Panc1 (cell line): ENCODE data around the gene CGN. TPM values are rescaled to one million over a fixed set of nuclear protein-coding genes. Genes with fewer than 3 reads are reported as not detected.

ENCODE experiments used
- ATAC-seq: fragments of 200-7000 bp; cut with Tn5 transposase; 2 replicates; pipeline ENCODE4 v1.9.1; 2020; ENCODE audit warnings: mild to moderate bottlenecking, moderate library complexity
- BruUV-seq: library from RNA; stranded (reverse); fragments of 400-500 nt; replicated peaks from 2 replicates; lab custom pipeline; 2021; lab: Mats Ljungman, UMichigan
- CTCF ChIA-PET: fragments of 300-600 bp; sonication (Branson Sonifier 250); formaldehyde crosslinking; loops from one replicate; lab custom pipeline; 2022; ENCODE audit warnings: antibody characterized with exemption; lab: Charles Lee
- POLR2A ChIA-PET: fragments of 300-600 bp; sonication (Branson Sonifier 250); formaldehyde crosslinking; loops from one replicate; lab custom pipeline; 2022; ENCODE audit warnings: antibody characterized with exemption; lab: Charles Lee
- DNase-seq: peaks from one replicate; pipeline ENCODE4 v3.0.0-alpha.2; 2010; ENCODE audit warnings: low read depth, low spot score
- H3K27ac ChIP-seq: 2 replicates; pipeline ENCODE4 v1.5.1; 2011; ENCODE audit warnings: mild to moderate bottlenecking, low read length, inconsistent platforms
- H3K27me3 ChIP-seq: fragments of 200-500 bp; sonication (Bioruptor generic); 2 replicates; pipeline ENCODE4 v1.6.0; 2014; ENCODE audit warnings: low read length, inconsistent platforms; ENCODE audit not compliant: control insufficient read depth, insufficient read depth
- H3K36me3 ChIP-seq: fragments of 200-500 bp; sonication (Bioruptor generic); 2 replicates; pipeline ENCODE4 v1.5.1; 2014; ENCODE audit warnings: inconsistent platforms, mild to moderate bottlenecking, low read length, moderate library complexity; ENCODE audit not compliant: control insufficient read depth, insufficient read depth
- H3K4me1 ChIP-seq: 2 replicates; pipeline ENCODE4 v1.5.1; 2011; ENCODE audit warnings: inconsistent platforms, mild to moderate bottlenecking, low read length, moderate library complexity; ENCODE audit not compliant: control insufficient read depth, insufficient read depth
- H3K4me3 ChIP-seq, 2 experiments: 2 replicates each; pipeline ENCODE4 v1.5.1; 2011 to 2012; ENCODE audit warnings: low read depth in 2 of 2, low read length in 2 of 2, mild to moderate bottlenecking in 2 of 2, inconsistent platforms in 1 of 2, moderate library complexity in 1 of 2
- H3K9me3 ChIP-seq: fragments of 200-500 bp; sonication (Bioruptor generic); 2 replicates; pipeline ENCODE4 v1.5.1; 2014; ENCODE audit warnings: low read depth, mild to moderate bottlenecking, inconsistent platforms, low read length, moderate library complexity; ENCODE audit not compliant: control insufficient read depth, insufficient read depth
- POLR2AphosphoS5 ChIP-seq: IDR thresholded peaks from 2 replicates; pipeline ENCODE4 v1.6.1; 2012; ENCODE audit warnings: mild to moderate bottlenecking, low read depth, low read length, moderate library complexity
- SIN3A ChIP-seq: IDR thresholded peaks from 2 replicates; pipeline ENCODE4 v1.6.1; 2012; ENCODE audit warnings: low read depth, mild to moderate bottlenecking, low read length, moderate library complexity, borderline replicate concordance; ENCODE audit not compliant: insufficient read depth
- TCF7L2 ChIP-seq: IDR thresholded peaks from 2 replicates; pipeline ENCODE4 v1.6.1; 2011; ENCODE audit warnings: mild to moderate bottlenecking, low read depth, low read length, inconsistent platforms
- in situ Hi-C: cut with HindIII; loops from 2 replicates; pipeline ENCODE4 v1.10.0; 2016; ENCODE audit warnings: low sequenced_read_pairs, low pct_unique_long_range_greater_than_20kb
- intact Hi-C: fragments of 100-400 bp; cut with micrococcal nuclease; formaldehyde crosslinking; loops from one replicate; pipeline ENCODE4 v1.10.0; 2022; ENCODE audit not compliant: unreplicated experiment
- total RNA-seq: library from RNA; stranded (reverse); gene quantifications from one replicate; pipeline ENCODE4 v1.2.1, GENCODE V29; 2021; ENCODE audit not compliant: unreplicated experiment
- TF ChIP-seq, protein P1 (sequence below), 2 experiments: IDR thresholded peaks; 2 replicates each; pipeline ENCODE4 v1.6.1; 2011 to 2012; ENCODE audit warnings: low read depth in 2 of 2, control low read depth in 1 of 2, low read length in 1 of 2, mild to moderate bottlenecking in 1 of 2, moderate library complexity in 1 of 2; ENCODE audit not compliant: insufficient read depth in 1 of 2
- TF ChIP-seq, protein P2 (sequence below): fragments of 450-650 bp; IDR thresholded peaks from 2 replicates; pipeline ENCODE4 v1.5.1; 2017; ENCODE audit warnings: mild to moderate bottlenecking

The CGN gene
- total RNA-seq, 1 experiment from 2014 or later: 10.2 TPM

DNA sequence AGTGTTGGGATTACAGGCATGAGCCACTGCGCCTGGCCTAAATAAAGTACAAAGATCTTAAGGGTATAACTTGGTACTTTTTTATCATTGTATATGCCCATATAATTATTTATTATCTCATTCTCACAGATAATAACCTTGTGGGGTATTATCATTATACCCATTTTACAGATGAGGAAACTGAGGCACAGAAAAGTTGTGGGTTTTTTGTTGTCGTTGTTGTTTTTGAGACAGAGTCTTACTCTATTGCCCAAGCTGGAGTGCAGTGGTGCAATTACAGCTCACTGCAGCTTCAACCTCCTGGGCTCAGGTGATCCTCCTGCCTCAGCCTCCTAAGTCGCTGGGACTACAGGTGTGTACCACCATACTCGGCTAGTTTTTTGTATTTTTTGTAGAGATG lies 4.1 kb downstream of the CGN start:
- H3K27me3 ChIP-seq: no peaks in the 10 kb centered on the region
- no peaks in the 10 kb centered on the region; the same call in 1 of the 2 replicates for H3K36me3 ChIP-seq
- no peak overlapping the region for H3K4me3 ChIP-seq
- TF ChIP-seq SIN3A (no peak), TCF7L2 (no peak), POLR2AphosphoS5 (no peak)
- TF ChIP-seq, protein P1, sequence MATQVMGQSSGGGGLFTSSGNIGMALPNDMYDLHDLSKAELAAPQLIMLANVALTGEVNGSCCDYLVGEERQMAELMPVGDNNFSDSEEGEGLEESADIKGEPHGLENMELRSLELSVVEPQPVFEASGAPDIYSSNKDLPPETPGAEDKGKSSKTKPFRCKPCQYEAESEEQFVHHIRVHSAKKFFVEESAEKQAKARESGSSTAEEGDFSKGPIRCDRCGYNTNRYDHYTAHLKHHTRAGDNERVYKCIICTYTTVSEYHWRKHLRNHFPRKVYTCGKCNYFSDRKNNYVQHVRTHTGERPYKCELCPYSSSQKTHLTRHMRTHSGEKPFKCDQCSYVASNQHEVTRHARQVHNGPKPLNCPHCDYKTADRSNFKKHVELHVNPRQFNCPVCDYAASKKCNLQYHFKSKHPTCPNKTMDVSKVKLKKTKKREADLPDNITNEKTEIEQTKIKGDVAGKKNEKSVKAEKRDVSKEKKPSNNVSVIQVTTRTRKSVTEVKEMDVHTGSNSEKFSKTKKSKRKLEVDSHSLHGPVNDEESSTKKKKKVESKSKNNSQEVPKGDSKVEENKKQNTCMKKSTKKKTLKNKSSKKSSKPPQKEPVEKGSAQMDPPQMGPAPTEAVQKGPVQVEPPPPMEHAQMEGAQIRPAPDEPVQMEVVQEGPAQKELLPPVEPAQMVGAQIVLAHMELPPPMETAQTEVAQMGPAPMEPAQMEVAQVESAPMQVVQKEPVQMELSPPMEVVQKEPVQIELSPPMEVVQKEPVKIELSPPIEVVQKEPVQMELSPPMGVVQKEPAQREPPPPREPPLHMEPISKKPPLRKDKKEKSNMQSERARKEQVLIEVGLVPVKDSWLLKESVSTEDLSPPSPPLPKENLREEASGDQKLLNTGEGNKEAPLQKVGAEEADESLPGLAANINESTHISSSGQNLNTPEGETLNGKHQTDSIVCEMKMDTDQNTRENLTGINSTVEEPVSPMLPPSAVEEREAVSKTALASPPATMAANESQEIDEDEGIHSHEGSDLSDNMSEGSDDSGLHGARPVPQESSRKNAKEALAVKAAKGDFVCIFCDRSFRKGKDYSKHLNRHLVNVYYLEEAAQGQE (IDR thresholded peaks at IDR 0.05; ENCODE audit: insufficient read depth in 1 of 2, low read depth in 2 of 2, low read length in 1 of 2): no peak
- TF ChIP-seq, protein P2, sequence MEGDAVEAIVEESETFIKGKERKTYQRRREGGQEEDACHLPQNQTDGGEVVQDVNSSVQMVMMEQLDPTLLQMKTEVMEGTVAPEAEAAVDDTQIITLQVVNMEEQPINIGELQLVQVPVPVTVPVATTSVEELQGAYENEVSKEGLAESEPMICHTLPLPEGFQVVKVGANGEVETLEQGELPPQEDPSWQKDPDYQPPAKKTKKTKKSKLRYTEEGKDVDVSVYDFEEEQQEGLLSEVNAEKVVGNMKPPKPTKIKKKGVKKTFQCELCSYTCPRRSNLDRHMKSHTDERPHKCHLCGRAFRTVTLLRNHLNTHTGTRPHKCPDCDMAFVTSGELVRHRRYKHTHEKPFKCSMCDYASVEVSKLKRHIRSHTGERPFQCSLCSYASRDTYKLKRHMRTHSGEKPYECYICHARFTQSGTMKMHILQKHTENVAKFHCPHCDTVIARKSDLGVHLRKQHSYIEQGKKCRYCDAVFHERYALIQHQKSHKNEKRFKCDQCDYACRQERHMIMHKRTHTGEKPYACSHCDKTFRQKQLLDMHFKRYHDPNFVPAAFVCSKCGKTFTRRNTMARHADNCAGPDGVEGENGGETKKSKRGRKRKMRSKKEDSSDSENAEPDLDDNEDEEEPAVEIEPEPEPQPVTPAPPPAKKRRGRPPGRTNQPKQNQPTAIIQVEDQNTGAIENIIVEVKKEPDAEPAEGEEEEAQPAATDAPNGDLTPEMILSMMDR: no peak
- in situ Hi-C loops: no loop called here
- POLR2A ChIA-PET: interaction anchor here (0.7 kb wide), 1 partner anchor 18 kb away, joined by 3 read pairs; no protein-coding TSS in a partner anchor
- intact Hi-C loops: loop anchor here (10.0 kb wide), 1 partner anchor 70 kb away; no protein-coding TSS in a partner anchor
- CTCF ChIA-PET: no interaction called here
- no peak for ATAC-seq
- H3K4me1 ChIP-seq: peaks cover 29% of the 10 kb centered on the region
- DNase-seq: no peak
- H3K27ac ChIP-seq: no peak overlapping the region
- BruUV-seq: no TSS peak
- no peaks in the 10 kb centered on the region for H3K9me3 ChIP-seq

DNA sequence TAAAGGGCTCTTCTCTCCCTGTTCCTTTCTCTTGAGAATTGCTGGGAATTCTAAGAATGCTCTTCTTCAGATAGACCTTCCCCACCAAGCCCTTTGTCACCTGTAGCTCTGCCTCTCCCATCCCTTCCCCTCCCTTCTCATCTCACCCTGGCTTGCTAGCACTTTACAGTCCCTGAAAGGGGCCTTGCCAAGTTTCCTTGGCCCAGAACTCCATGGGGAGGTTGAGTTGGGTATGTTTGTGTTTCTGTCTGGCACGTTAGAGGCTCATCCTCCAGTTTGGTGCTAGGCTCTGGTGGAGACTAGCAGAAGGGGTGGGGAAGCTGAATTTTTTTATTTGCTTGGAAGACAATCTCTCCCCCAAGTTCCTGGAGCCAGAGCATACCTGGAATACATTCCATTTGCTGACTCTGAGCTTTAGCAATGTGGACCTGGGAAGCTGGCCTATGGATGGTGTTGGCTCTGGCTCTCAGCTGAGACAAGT lies 4.9 kb downstream of the CGN start:
- BruUV-seq: no TSS peak
- Histone ChIP-seq H3K4me1 (peaks cover 24% of the 10 kb centered on the region), H3K9me3 (no peaks in the 10 kb centered on the region), H3K36me3 (no peaks in the 10 kb centered on the region; the same call in 1 of the 2 replicates), H3K4me3 (no peak overlapping the region), H3K27ac (peak overlapping the region; percentile 9; the same call in 1 of the 2 replicates), H3K27me3 (no peaks in the 10 kb centered on the region)
- TF ChIP-seq SIN3A (no peak), POLR2AphosphoS5 (no peak), TCF7L2 (no peak)
- TF ChIP-seq, protein P2: no peak
- TF ChIP-seq, protein P1 (IDR thresholded peaks at IDR 0.05; ENCODE audit: insufficient read depth in 1 of 2, low read depth in 2 of 2, low read length in 1 of 2): no peak
- DNase-seq: no peak
- intact Hi-C loops (loop anchor here (10.0 kb wide), 1 partner anchor 71 kb away; no protein-coding TSS in a partner anchor), in situ Hi-C loops (no loop called here)
- CTCF ChIA-PET: no interaction called here
- ATAC-seq: no peak
- POLR2A ChIA-PET: interaction anchor here (0.6 kb wide), 1 partner anchor 22 kb away, joined by 7 read pairs; no protein-coding TSS in a partner anchor
